OCI-LY7 (cell line): ENCODE measurements around the gene ISYNA1. TPM values are rescaled to one million over a fixed set of nuclear protein-coding genes. Genes with fewer than 3 reads are reported as not detected.

Experiments
- BruUV-seq: library from RNA; stranded (reverse); fragments of 400-500 nt; replicated peaks from 2 replicates; lab custom pipeline; 2021; lab: Mats Ljungman, UMichigan
- CTCF ChIA-PET: fragments of 300-600 bp; sonication (Branson Sonifier 250); formaldehyde crosslinking; loops from one replicate; lab custom pipeline; 2022; ENCODE audit warnings: antibody characterized with exemption; ENCODE audit not compliant: unreplicated experiment; lab: Charles Lee
- POLR2A ChIA-PET: fragments of 300-600 bp; sonication (Branson Sonifier 250); formaldehyde crosslinking; loops from one replicate; lab custom pipeline; 2022; ENCODE audit warnings: antibody characterized with exemption; lab: Charles Lee
- DNase-seq: peaks from one replicate; pipeline ENCODE4 v3.0.0-alpha.2; 2015; ENCODE audit warnings: low spot score
- H2AFZ ChIP-seq: fragments of 200-600 bp; sonication (generic), shearing (Covaris generic); 2 replicates; pipeline ENCODE4 v1.6.1; 2014; ENCODE audit warnings: mild to moderate bottlenecking, antibody characterized with exemption, low read length, moderate library complexity
- H3K27ac ChIP-seq: fragments of 200-600 bp; sonication (generic); 2 replicates; pipeline ENCODE4 v1.5.1; 2014; ENCODE audit warnings: mixed run types, low read depth, mild to moderate bottlenecking, moderate library complexity, low read length, inconsistent platforms; ENCODE audit not compliant: poor library complexity, severe bottlenecking
- H3K36me3 ChIP-seq: fragments of 200-600 bp; sonication (generic); 2 replicates; pipeline ENCODE4 v1.6.1; 2014; ENCODE audit warnings: mild to moderate bottlenecking, antibody characterized with exemption, low read length, moderate library complexity, mixed read lengths; ENCODE audit not compliant: insufficient read depth
- H3K4me1 ChIP-seq: fragments of 200-600 bp; sonication (generic); 2 replicates; pipeline ENCODE4 v1.5.1; 2014; ENCODE audit warnings: mild to moderate bottlenecking, low read length; ENCODE audit not compliant: insufficient read depth, poor library complexity, severe bottlenecking
- H3K4me2 ChIP-seq: fragments of 200-600 bp; sonication (generic); 2 replicates; pipeline ENCODE4 v1.6.1; 2014; ENCODE audit warnings: mild to moderate bottlenecking, low read length
- H3K4me3 ChIP-seq: fragments of 200-600 bp; sonication (generic); 2 replicates; pipeline ENCODE4 v1.5.1; 2014; ENCODE audit warnings: mild to moderate bottlenecking, low read depth, low read length; ENCODE audit not compliant: poor library complexity, severe bottlenecking
- H3K79me2 ChIP-seq: fragments of 200-600 bp; sonication (generic); 2 replicates; pipeline ENCODE4 v1.6.1; 2016; ENCODE audit warnings: low read depth, mild to moderate bottlenecking, low read length, moderate library complexity, mixed read lengths; ENCODE audit not compliant: insufficient read depth
- H3K9me2 ChIP-seq: fragments of 200-600 bp; sonication (generic); 2 replicates; pipeline ENCODE4 v1.6.1; 2016; ENCODE audit warnings: mild to moderate bottlenecking, low read length, mixed read lengths; ENCODE audit not compliant: insufficient read depth
- H3K9me3 ChIP-seq: fragments of 200-600 bp; sonication (generic); 2 replicates; pipeline ENCODE4 v1.6.1; 2014; ENCODE audit warnings: mild to moderate bottlenecking, mixed run types, low read length, mixed read lengths
- H4K20me1 ChIP-seq: fragments of 200-600 bp; sonication (generic); 2 replicates; pipeline ENCODE4 v1.6.1; 2014; ENCODE audit warnings: mild to moderate bottlenecking, antibody characterized with exemption, low read length, moderate library complexity, mixed read lengths; ENCODE audit not compliant: insufficient read depth
- CTCF ChIP-seq: fragments of 200-600 bp; sonication (generic); conservative IDR thresholded peaks from 2 replicates; pipeline ENCODE4 v1.5.1; 2014; ENCODE audit warnings: mild to moderate bottlenecking, antibody characterized with exemption, low read length, moderate library complexity, mixed read lengths
- EZH2phosphoT487 ChIP-seq: fragments of 200-600 bp; sonication (generic); IDR thresholded peaks from 2 replicates; pipeline ENCODE4 v1.6.1; 2018; ENCODE audit warnings: low read depth, borderline replicate concordance, mild to moderate bottlenecking, mixed run types, antibody characterized with exemption, low read length, moderate library complexity, mixed read lengths
- intact Hi-C: fragments of 100-400 bp; cut with micrococcal nuclease; formaldehyde crosslinking; loops from one replicate; pipeline ENCODE4 v1.10.0; 2022; ENCODE audit not compliant: unreplicated experiment
- total RNA-seq, 2 experiments: library from RNA; depleted of rRNA in 1 of 2; stranded (reverse); fragments of >200 nt in 1 of 2; shearing (Covaris generic) in 1 of 2; gene quantifications; 2 replicates each; pipeline ENCODE4 v1.2.3, GENCODE V29; 2014 to 2022

ISYNA1 gene
- total RNA-seq, 2 experiments from 2014 or later = 1.8 to 8.9 TPM

GRCh38 chr19:18390065-18390907, 47.6 kb downstream of the ISYNA1 start:
- DNase-seq = no peak
- no peaks in the 10 kb centered on the region for H3K9me3 ChIP-seq
- peaks cover 21% of the 10 kb centered on the region for H3K4me1 ChIP-seq
- no peaks in the 10 kb centered on the region for H3K79me2 ChIP-seq
- no peak overlapping the region for H2AFZ ChIP-seq
- ChIA-PET CTCF (no interaction called here), POLR2A (no interaction called here)
- no TSS peak for BruUV-seq
- TF ChIP-seq EZH2phosphoT487 (no peak), CTCF (no peak)
- H4K20me1 ChIP-seq = no peaks in the 10 kb centered on the region
- H3K4me2 ChIP-seq = no peak overlapping the region
- H3K27ac ChIP-seq = no peak overlapping the region
- intact Hi-C loops = no loop called here
- H3K36me3 ChIP-seq = no peaks in the 10 kb centered on the region
- H3K4me3 ChIP-seq = no peak overlapping the region
- no peaks in the 10 kb centered on the region for H3K9me2 ChIP-seq

- no peak for DNase-seq
- ChIA-PET CTCF (no interaction called here), POLR2A (no interaction called here)
- no peak overlapping the region for H3K27ac ChIP-seq
- TF ChIP-seq EZH2phosphoT487 = no peak
- no peak for TF ChIP-seq CTCF
- H3K9me3 ChIP-seq = no peaks in the 10 kb centered on the region
- intact Hi-C loops = no loop called here
- no peaks in the 10 kb centered on the region for H3K79me2 ChIP-seq
- H4K20me1 ChIP-seq = no peaks in the 10 kb centered on the region
- H3K9me2 ChIP-seq = no peaks in the 10 kb centered on the region
- H3K4me3 ChIP-seq = no peak overlapping the region
- no peaks in the 10 kb centered on the region for H3K36me3 ChIP-seq
- H2AFZ ChIP-seq = no peak overlapping the region
- BruUV-seq = no TSS peak
- H3K4me2 ChIP-seq = no peak overlapping the region
- peaks cover 21% of the 10 kb centered on the region for H3K4me1 ChIP-seq
Measured at GRCh38 chr19:18389726-18390064, 48.2 kb downstream of the ISYNA1 start.
